Measurements from ENCODE around the gene SPSB1.
A peak's percentile ranks its signal among the peaks of the same experiment; 100 is the strongest.

Gene SPSB1

DNA sequence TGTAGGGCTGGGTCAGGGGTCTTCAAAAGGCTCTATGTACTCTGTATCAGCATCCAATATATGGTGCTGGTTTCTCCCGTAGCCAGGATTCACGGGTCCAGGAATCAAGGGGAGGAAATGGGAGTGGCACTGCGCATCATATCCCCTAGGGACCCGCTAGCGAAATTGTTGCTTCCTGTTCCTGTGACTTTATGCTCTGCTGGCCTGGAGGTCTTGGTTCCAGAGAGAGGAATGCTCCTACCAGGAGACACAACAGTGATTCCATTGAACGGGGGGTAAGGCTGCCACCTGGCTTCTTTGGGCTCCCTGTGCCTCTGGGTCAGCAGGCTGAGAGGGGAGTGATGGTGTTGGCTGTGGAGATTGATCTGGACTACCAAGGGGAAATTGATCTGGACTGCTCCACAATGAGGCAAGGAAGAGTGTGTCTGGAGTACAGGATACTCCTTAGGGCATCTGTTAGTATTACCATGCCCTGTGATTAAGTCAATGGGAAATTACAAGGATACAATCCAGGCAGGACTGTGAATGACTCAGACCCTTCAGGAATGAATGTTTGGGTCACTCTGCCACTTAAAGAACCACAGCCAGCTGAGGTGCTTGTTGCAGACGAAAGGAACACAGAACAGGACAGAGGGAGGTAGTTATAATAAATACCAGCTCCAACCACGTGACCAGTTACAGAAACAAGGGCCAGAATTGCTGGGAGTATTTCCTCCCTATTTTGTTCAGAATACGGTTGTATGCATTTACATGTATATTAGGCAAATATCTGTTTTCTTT, 10.2 kb downstream of the SPSB1 start:
- no peak for DNase-seq

DNA sequence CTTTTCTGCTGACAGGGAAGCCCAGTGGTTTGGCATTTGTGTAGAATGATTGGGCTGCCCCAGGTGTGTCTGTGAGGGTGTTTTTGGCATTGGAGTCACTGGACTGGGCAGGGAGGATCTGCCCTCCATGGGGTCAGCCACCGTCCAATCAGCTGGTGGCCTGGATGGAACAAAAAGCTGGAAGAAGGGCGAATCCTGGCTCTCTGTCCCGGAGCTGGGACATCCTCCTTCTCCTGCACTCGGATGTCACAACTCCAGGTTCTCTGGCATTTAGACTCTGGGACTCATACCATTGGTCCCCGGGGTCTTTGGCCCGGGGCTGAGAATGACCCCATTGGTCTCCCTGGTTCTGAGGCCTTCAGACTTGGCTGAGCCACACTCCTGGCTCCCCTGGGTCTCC, 11.2 kb downstream of the SPSB1 start:
- no peak for DNase-seq

DNA sequence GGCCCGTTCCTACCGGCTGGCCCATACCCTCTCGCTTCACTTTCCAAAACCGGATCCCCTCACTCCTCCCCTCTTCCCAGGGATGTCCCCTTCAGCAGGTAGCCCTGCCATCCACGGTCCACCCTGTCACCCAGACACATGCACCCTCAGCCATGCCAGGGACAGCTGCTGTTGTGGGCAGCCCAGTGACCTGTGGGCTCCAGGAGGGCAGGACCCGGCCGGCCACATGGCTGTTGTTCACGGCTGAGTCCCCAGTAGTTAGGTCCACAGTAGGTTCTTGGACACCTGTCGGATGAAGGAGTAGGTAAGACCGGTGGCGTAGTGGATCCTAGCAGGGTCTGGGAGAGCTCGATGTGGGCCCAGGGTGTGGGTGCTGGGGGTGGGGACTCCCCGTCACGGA, 12.5 kb downstream of the SPSB1 start:
- DNase-seq: no peak

DNA sequence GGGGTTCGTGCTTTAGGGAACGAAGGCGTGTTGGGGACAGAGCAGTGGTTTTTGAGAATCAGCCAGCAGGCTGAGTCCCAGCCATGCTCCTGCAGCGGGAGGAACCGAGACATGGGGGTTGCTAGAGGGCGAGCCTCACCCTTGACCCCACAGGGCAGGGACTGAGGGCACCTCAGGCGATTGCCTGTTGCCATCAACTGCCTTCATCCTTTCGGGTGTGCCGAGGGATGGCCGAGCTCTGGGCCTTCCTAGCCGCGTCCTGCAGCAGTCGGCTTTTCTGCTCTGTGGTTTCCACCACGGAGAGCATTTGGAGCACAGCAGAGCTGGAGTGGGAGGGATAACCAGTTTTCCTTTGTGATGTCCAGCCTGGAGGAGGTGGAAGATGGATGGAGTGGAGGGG, 13.3 kb downstream of the SPSB1 start:
- DNase-seq: no peak

DNA sequence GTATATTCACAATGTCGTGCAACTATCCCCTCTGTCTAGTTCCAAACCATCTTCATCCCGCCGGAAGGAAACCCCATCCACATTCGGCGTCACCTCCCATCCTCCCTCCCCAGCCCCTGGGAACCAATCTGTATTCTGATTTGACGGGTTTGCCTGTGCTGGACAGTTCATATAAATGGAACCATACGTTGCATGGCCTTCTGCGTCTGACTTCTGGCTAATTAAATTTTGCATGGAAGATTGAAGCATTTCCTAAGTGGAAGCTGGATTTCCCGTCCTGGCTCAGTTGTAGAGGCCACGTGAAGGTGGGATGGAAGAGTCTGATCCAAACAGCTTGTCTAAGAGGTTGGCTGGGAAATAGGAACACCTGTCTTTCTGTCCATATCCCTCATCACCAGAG, 14.6 kb downstream of the SPSB1 start:
- DNase-seq: no peak

DNA sequence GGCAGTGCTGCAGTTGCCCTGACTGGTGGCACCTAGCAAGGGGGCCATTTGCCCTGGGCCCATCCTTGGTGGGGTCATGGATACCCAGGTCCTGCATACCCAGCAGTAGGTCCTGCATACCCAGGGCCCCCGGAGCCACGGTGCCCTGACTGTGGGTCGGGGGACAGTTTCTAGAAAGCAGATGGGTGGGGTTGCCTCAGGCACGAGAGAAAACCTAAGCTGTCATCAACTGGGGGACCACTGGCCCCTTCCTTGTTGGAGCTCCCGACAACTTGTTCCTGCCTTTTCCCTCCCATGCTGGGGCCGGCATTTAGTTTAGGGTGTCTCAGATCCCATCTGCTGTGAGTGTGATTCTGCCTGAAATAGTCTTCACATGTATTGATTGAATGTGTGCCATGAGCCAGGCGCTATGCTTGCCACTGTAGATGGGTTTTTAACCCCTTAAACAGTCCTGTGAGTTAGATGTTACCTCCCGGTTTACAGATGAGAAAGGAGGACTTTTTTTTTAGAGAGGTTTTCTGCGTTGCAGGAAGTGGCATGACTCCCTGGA, 15.6 kb downstream of the SPSB1 start:
- no peak for DNase-seq

DNA sequence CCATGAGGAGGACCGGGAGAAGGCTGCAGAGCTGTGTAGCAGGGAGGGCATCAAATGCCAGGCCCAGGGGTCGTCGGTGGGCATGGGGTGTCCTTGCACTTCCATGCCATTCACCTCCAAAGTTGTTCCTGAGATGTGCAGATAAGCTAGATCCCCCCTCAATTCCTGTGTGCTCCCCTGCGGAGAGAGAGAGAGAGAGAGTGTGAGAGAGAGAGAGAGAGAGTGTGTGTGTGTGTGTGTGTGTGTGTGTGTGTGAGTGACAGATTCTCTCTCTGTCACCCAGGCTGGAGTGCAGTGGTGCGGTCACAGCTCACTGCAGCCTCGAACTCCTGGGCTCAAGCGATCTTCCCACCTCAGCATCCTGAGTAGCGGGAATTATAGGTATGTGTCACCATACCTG, 16.4 kb downstream of the SPSB1 start:
- DNase-seq: no peak

DNA sequence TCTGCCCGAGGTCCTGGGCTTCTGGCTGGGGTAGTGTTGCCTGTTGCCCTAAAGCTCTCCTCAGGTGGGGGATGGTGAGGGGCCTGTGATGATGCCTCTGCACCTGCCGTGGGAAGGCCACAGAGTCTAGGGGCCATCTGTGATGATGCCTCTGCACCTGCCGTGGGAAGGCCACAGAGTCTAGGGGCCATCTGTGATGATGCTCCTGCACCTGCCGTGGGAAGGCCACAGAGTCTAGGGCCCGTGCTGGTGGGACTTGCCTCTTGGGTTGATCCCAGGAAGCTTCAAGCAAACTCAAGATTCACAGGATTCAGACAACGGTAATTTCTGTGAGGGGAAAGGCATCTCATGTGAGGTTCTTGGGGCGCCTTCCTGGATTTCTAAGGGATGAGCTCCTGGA, 17.3 kb downstream of the SPSB1 start:
- no peak for DNase-seq

DNA sequence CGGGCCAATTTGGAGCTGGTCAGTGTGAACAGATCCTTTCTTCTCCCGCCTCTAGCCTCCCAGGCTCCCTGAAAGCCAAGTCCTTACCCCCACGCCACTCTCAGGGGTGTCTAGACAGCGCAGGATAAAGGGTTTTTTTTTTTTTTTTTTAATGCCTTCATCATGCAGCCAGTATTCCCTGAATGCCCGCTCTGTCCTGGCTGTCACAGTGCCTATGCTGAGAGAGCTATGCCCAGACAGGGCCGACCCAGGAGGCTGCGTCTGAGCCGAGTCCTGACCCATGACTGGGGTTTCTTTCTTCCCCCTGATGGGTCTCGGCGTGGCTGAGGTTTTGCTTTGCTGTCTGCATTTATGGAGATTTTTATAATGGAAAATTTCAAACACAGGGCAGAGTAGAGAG, 18.3 kb downstream of the SPSB1 start:
- DNase-seq: no peak

DNA sequence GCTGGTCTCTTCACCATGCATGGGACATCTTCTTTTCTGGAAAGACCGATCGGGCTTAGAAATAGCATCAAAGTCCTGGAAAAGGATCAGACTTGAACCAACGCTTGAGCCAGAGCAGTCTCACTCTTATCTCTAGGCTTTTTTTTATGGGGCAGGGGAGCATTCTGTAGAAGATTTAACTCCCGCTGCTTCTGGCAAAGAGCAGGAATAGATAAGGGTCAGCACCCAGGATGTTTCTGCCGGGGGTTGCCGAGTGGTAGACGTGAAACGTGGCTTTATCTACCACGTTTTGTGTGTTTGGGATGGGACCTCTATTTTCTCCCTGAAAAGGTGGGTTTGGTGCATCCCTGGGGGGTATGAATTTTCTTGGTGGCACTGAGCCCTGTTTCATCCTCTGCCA, 18.8 kb downstream of the SPSB1 start:
- DNase-seq: no peak

DNA sequence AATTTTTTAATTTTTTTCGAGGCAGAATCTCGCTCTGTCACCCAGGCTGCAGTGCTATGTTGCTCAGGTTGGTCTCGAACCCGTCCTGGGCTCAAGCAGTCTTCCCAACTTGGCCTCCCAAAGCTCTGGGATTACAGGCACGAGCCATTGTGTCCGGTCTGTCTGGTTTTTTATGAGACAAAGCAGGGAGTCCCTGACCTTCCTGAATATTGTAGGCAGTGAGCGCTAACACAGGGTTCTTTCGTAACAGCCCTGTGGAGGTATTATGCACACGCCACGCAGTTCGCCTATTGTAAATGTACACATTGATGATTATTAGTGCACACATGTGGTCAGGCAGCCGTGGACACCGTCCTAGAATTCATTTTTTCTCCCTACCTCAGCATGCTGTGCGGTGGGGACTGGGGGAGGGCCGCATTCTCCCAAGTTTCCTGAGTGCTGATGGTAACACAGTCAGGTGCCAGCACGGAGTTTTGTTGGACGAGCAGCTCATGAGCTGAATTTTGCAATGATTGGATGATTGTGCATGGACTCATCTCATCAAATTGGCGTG, 19.6 kb downstream of the SPSB1 start:
- no peak for DNase-seq

DNA sequence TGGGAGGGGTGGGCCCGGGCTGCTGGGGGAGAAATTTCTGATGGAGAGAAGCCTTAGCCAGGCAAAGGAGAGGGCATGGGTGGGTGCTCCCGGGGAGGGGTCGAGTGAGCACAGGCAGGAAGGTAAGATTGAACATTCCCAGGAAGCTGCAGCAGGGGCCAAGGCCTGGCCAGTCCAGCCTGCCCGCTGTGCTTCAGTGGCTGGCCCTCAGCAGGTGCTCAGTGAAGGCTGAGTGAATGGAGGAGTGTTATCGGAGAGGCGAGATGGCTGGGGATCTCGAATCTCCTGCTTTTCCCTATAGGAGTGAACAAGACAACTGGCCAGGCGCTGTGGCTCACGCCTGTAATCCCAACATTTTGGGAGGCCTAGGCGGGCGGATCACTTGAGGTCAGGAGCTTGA, 20.9 kb downstream of the SPSB1 start:
- no peak for DNase-seq

DNA sequence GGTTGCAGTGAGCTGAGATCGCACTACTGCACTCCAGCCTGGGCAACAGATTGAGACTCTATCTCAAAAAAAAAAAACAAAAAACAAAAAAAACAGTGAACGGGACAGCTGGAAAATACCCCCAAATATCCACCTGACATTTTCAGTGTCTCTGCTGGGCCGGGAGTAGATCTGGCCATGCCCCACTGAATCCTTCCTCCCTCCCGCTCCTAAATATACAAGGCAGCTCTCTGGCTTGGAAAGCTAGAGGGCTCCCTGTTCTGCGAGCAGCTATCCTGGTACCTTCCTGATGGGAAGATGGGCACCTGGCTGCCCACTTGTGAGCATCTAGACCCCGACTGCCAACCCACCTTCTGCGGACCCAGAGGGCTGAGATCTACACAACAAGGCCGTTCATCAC, 21.4 kb downstream of the SPSB1 start:
- DNase-seq: no peak

DNA sequence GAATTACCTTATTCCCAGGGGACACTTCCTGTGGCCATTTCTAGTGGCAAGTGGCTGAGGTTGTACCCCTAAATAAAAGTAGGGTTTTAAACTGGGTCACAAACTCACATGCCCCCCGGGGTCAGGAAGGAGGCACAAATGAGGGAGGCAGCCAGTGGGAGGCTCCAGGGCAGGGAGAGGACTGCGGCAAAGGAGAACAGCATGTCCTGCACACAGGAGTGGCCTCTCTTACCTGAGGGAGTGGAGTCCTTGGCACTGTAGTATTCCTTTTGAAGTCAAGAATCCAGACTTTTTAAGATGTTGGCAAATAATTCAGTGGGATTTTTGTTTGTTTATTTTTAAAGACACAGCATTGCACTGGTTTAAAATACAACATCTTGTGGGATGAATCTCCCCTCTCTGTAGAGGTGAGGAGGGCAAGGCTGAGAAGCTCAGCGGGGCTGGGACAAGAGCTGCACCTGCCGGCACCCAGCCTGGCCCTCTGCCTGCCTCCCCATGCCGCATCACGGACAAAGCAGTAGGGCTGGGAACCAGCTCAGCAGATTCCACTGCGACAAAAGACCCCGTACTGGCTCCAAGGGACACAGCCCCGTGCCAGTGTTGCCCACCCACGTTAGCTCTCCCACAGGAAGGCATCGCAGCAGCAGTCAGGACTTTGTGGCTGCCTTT, 22.2 kb downstream of the SPSB1 start:
- no peak for DNase-seq

DNA sequence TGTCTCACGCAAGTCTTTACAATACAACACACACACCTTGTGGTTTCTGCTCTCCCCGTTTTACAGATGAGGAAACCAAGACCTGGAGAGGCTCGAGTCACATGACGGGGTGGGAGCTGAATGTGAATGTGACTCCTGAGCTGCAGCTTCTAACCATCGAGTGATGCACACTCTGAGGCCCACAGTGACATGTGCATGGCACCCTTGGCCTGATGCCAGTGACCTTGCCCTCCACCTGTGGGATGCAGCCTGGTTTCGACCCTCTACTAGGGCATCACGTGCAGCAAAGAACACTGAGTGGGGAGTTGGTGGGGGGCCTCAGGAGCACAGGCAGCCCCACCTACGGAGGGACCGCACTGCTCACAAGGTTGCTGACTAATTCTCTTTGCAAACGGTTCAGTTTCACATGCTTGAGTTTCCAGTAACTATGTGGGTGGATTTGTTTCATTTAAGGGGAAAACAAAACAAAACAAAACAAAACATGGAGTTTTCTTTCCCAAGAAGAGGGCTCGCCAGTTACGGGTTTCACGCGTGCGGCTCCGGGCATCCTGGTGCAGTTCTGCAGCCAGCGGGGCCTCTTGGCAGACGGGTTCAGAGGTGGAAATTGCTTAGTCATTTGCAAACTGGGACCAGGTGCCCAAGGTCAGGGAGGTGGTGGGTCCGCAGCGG, 22.9 kb downstream of the SPSB1 start:
- DNase-seq: no peak

DNA sequence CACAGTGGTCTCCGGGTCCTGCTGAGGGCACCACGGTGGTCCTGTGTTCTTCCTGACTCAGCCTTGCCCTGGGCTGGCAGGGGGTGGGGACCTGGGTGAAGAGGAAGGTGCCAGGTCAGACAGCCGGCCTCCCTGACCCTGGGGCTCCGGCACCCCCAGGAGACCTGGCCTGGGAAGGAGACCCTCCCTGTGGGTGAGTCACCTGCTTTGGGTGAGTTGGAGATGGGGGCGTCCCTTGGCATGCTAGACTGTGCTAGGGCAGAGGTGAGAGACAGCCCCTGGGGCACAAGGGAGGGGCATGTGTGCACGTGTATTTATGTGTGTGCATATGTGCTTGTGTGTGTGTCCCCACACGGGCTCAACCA, 23.4 kb downstream of the SPSB1 start:
- DNase-seq: no peak

DNA sequence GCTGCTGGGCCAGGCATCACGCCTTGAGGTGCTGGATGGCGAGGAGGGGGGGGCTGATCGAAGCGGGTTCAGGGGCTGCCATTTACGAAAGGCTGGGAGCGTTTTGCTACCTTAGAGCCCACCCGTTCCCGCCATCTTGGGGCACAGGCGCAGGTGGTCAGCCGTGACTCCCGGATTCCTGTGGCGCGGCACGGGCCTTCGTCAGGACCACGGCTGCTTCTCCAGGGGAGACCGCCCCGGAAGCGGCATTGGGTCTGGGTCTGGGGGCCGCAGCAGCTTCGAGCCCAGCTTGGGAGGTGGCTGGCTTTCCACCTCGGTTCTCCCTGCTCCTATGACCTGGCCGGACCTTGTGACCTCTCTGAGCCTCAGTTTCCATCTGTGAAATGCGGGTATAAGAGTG, 23.8 kb downstream of the SPSB1 start:
- no peak for DNase-seq

DNA sequence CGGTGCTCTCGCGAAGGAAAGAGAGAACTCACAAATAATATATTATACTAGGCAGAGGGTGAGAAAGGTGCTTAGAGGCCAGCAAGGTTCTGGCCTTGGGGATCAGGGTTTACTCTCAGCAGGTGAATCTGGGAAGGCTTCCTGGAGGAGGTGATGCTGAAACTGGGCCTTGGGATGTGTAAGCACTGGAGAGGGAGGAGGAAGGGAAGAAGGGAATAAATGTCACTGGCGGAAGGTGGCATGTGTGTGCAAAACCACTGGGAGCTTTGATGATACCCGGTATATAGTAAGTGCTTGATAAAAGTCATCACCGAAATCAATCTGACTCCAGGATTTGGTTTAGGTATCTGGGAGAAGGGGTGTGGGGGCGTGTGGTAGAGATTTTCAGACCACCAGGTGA, 24.4 kb downstream of the SPSB1 start:
- DNase-seq: no peak

DNA sequence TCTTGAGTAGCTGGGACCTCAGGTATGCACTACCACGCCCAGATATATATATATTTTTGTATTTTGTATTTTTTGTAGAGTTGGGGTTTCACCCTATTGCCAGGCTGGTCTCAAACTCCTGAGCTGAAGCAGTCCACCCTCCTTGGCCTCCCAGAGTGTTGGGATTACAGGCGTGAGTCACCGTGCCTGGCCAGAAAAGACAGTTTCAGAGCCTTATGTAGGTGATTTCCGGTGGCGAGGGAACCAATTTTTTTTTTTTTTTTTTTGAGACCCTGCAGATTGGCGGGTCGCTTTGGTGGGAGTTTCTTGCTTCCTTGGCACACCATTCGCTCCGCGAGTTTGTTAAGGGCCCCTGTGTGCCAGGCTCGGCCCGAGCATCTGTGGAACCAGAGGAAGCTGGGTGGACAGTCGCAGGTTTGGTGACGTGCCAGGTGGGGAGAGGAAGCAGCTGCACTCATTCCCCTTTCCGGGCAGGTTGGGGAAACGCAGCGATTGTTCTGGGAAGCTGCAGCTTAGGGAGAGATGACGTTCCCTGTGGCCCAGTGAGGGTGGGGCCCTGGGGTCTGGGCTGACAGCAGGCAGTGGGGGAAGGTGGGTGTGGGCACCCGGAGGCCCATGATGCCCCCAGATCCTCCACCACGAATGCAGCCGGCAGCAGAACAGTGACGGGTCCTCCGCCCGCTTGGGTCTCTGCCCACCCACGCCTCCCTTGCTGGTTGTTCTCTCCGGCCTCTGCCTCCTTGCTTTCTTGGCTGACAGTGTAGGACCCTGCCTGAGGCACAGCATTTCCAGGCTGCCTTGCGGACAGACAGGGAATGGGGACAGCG, 25.1 kb downstream of the SPSB1 start:
- peak; percentile 70 for DNase-seq

DNA sequence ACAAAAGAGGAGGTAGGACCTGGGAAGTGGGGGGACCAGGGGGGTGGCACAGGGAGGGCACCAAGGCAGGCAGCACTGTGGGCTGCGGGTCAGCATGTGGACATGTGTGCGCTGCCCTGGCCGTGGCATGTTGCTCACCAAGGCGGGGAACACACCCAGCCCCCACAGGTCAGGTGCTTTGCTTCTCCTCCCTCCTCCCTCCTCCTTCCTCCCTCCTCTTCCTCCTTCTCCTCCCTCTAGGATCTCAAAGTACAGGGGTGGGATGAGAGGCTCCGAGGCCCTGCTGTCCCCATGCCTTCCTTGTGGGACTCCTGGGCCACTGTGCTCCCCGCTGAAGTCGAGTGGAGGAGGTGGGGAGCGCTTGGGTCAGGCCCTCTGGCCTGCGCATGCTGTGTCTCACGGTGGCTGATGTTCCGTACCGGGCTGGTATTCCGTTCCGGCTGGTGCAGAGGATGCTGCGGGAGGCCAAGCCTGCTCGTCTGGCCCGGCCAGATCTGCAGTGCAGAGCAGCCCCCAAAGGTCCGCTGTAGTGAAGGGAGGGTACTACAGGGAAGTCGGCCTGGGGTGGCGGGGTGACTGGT, 26.6 kb downstream of the SPSB1 start:
- no peak for DNase-seq

DNA sequence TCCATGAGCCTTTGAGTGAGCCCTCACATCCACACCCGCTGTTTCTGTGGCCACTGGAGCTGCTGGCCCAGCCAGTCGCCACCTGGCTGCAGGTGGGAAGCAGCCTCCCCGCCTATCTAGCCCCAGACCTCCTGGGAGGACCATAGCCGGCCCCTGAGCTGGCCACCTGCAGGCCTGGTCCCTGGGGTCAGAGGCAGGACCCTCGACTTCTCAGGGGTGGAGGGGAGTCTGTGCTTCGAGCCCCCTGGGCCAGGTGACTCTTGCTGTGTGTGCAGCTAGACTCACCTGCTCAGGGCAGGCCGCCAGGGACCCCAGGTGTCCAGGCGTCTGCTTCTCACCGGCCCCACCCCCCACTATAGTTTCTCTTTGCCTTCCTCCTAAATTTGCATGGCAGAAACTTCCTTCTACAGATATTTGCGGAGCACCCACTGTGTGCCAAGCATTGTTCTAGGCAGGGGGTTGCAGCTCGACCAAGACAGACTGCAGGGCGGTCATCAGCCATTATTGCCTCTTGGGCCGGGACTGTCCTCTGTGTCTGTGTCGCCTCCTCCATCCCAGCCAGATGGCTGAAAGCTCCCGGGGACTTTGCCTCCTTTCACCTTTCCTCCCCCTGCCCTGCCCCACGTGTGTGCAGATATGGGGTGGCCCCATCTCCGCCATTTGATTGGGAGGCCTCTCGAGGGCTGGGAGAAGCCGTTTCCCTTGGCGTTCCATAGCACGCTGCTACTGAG, 27.3 kb downstream of the SPSB1 start:
- no peak for DNase-seq
